A549 treated with AZD9567 at 1 μM for 4 hours (cell line): ENCODE results near the gene DMWD. TPM values are rescaled to one million over a fixed set of nuclear protein-coding genes. Genes with fewer than 3 reads are reported as not detected.

ENCODE experiments used
- total RNA-seq: library from RNA; stranded (reverse); fragments of 200-300 nt; extraction: Qiagen RNA extraction; gene quantifications from 5 replicates; pipeline ENCODE4 v1.2.3, GENCODE V29; 2022; ENCODE audit not compliant: insufficient read depth

The DMWD gene, protein sequence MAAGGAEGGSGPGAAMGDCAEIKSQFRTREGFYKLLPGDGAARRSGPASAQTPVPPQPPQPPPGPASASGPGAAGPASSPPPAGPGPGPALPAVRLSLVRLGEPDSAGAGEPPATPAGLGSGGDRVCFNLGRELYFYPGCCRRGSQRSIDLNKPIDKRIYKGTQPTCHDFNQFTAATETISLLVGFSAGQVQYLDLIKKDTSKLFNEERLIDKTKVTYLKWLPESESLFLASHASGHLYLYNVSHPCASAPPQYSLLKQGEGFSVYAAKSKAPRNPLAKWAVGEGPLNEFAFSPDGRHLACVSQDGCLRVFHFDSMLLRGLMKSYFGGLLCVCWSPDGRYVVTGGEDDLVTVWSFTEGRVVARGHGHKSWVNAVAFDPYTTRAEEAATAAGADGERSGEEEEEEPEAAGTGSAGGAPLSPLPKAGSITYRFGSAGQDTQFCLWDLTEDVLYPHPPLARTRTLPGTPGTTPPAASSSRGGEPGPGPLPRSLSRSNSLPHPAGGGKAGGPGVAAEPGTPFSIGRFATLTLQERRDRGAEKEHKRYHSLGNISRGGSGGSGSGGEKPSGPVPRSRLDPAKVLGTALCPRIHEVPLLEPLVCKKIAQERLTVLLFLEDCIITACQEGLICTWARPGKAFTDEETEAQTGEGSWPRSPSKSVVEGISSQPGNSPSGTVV
- total RNA-seq, result 15.6 to 37.6 TPM (median 37.3 TPM) in 5 replicates

GRCh38 chr19:45792470-45793177 is at the start of gene DMWD:
TSS of gene DMWD (minus strand) at chr19:45792845. CDS start at chr19:45792756, 89 bp downstream.

GRCh38 chr19:45814851-45815480 is 22.3 kb upstream of the DMWD start, which contains the start of gene RSPH6A:
TSS of gene RSPH6A (minus strand) at chr19:45815308. CDS start at chr19:45815176, 132 bp downstream.

GRCh38 chr19:45782162-45782691 is 10.4 kb downstream of the DMWD start, which contains the start of gene DMPK:
TSS of gene DMPK (minus strand) at chr19:45782490. CDS start at chr19:45782352, 138 bp downstream.

DNA sequence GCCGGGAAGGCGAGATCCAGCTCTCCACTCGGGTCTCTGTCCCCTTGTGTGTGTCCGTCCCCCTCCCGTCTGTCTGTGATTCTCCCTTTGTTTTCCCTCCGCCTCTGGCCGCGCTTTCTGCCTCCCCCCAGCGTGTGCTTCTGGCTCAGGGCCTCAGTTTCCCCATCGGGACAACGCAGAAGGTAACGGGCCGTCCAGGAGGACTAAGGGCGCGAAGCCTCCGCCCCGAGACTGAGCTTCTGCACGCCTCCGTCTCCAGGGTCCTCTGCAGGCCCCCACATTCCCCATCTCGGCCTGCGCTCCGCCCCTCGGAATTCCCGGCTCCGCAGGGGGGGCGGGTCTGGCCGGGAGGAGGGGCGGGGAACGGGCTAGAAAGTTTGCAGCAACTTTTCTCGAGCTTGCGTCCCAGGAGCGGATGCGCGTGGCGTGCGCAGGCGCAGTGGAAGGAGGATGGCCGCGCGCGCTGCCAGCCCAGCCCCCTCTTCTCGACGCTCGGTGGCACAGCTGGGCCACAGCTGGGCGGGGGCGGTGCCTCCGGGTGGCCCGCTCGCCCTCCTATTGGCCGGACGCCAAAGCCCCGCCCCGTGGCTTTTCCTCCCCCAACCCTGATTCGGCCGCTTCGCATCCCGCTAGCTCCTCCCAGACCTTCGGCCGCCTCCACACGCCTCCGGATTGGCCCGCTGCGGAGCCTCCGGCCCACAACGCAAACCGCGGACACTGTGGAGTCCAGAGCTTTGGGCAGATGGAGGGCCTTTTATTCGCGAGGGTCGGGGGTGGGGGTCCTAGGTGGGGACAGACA is 23.5 kb downstream of the DMWD start, which contains the start of gene SIX5:
Gene SIX5 (minus strand): TSS at position 269 of the 799 bp plus-strand sequence. CDS start 408 bp downstream, outside the sequence.

GRCh38 chr19:45733160-45733810 is 59.4 kb downstream of the DMWD start, which contains the start of gene MEIOSIN:
TSS of gene MEIOSIN (plus strand) at chr19:45733439. CDS start at chr19:45735377, 1,938 bp downstream.

Other genes with a start within 250 kb of the DMWD start
- gene OPA3, start 208.0 kb downstream of the DMWD start, total RNA-seq, result 10.4 to 16.7 TPM (median 15.7 TPM) in 5 replicates
- 0.05 to 0.27 TPM (median 0.15 TPM) in 4 of 5 replicates, not detected in the other for gene GPR4, start 190.6 kb downstream of the DMWD start, total RNA-seq
- 21.1 to 24.4 TPM (median 23.4 TPM) in 5 replicates for gene EML2, start 153.4 kb downstream of the DMWD start, total RNA-seq
- 1.4 to 3.8 TPM (median 3.2 TPM) in 5 replicates for gene GIPR, start 124.6 kb downstream of the DMWD start, total RNA-seq
- 660 to 832 TPM (median 820 TPM) in 5 replicates for gene SNRPD2, start 100.9 kb downstream of the DMWD start, total RNA-seq
- 8.8 to 12.8 TPM (median 9.8 TPM) in 5 replicates for gene QPCTL, start 100.2 kb downstream of the DMWD start, total RNA-seq
- gene FBXO46, start 61.9 kb downstream of the DMWD start, total RNA-seq, result 8.4 to 9.3 TPM (median 9.0 TPM) in 5 replicates
- 0.04 to 0.11 TPM (median 0.05 TPM) in 4 of 5 replicates, not detected in the other for gene MEIOSIN, start 59.4 kb downstream of the DMWD start, total RNA-seq
- 20.0 to 27.9 TPM (median 25.9 TPM) in 5 replicates for gene SIX5, start 23.6 kb downstream of the DMWD start, total RNA-seq
- 28.6 to 52.4 TPM (median 47.5 TPM) in 5 replicates for gene DMPK, start 10.4 kb downstream of the DMWD start, total RNA-seq
- not detected in 5 replicates for gene RSPH6A, start 22.5 kb upstream of the DMWD start, total RNA-seq
- gene SYMPK, start 70.3 kb upstream of the DMWD start, total RNA-seq, result 58.3 to 79.0 TPM (median 74.4 TPM) in 5 replicates
- gene FOXA3, start 71.5 kb upstream of the DMWD start, total RNA-seq, result 0.65 to 0.82 TPM (median 0.72 TPM) in 4 of 5 replicates, not detected in the other
- gene IRF2BP1, start 93.3 kb upstream of the DMWD start, total RNA-seq, result 22.5 to 37.7 TPM (median 36.3 TPM) in 5 replicates
- gene MYPOP, start 109.8 kb upstream of the DMWD start, total RNA-seq, result 6.8 to 9.6 TPM (median 8.7 TPM) in 5 replicates
- gene NANOS2, start 121.9 kb upstream of the DMWD start, total RNA-seq, result not detected in 5 replicates
- gene NOVA2, start 181.0 kb upstream of the DMWD start, total RNA-seq, result 0.30 to 0.46 TPM (median 0.38 TPM) in 4 of 5 replicates, not detected in the other
- 5.1 to 5.8 TPM (median 5.5 TPM) in 4 of 5 replicates, not detected in the other for gene CCDC61, start 202.6 kb upstream of the DMWD start, total RNA-seq
- not detected in 5 replicates for gene PGLYRP1, start 230.2 kb upstream of the DMWD start, total RNA-seq
- gene IGFL4, start 248.2 kb upstream of the DMWD start, total RNA-seq, result 0.17 to 0.47 TPM (median 0.37 TPM) in 4 of 5 replicates, not detected in the other